MM.1S (cell line): ENCODE data around the gene CCDC93.

ENCODE experiments used
- DNase-seq: peaks from one replicate; pipeline ENCODE4 v3.0.0-alpha.2; 2015
- H2AFZ ChIP-seq: fragments of 300-600 bp; sonication (generic); 2 replicates; pipeline ENCODE4 v1.6.0; 2016; ENCODE audit warnings: antibody characterized with exemption, low read length
- H3F3A ChIP-seq: fragments of 300-600 bp; sonication (generic); 2 replicates; pipeline ENCODE4 v1.6.1; 2016; ENCODE audit warnings: mild to moderate bottlenecking, antibody characterized with exemption, low read length, moderate library complexity, mixed read lengths; ENCODE audit not compliant: insufficient read depth
- H3K27ac ChIP-seq: fragments of 300-600 bp; sonication (generic); 2 replicates; pipeline ENCODE4 v1.5.1; 2016; ENCODE audit warnings: mild to moderate bottlenecking, low read length
- H3K27me3 ChIP-seq: fragments of 300-600 bp; sonication (generic); replicated peaks from 2 replicates; pipeline ENCODE4 v1.6.0; 2016; ENCODE audit warnings: low read length; ENCODE audit not compliant: insufficient read depth
- H3K36me3 ChIP-seq: fragments of 300-600 bp; sonication (generic); replicated peaks from 2 replicates; pipeline ENCODE4 v1.6.1; 2016; ENCODE audit warnings: mild to moderate bottlenecking, low read length, mixed read lengths; ENCODE audit not compliant: insufficient read depth
- H3K4me1 ChIP-seq: fragments of 300-600 bp; sonication (generic); 2 replicates; pipeline ENCODE4 v1.6.1; 2016; ENCODE audit warnings: low read length, mixed read lengths
- H3K4me2 ChIP-seq: fragments of 300-600 bp; sonication (generic); 2 replicates; pipeline ENCODE4 v1.6.0; 2016; ENCODE audit warnings: low read depth, low read length
- H3K4me3 ChIP-seq: fragments of 300-600 bp; sonication (generic); 2 replicates; pipeline ENCODE4 v1.5.1; 2016; ENCODE audit warnings: low read length, mixed read lengths
- H3K79me2 ChIP-seq: fragments of 300-600 bp; sonication (generic); 2 replicates; pipeline ENCODE4 v1.6.1; 2016; ENCODE audit warnings: mixed run types, low read length, mixed read lengths
- H3K9ac ChIP-seq: fragments of 300-600 bp; sonication (generic); 2 replicates; pipeline ENCODE4 v1.6.1; 2016; ENCODE audit warnings: low read length, mixed read lengths
- H3K9me2 ChIP-seq: fragments of 300-600 bp; sonication (generic); replicated peaks from 2 replicates; pipeline ENCODE4 v1.6.1; 2016; ENCODE audit warnings: mild to moderate bottlenecking, low read length, mixed read lengths; ENCODE audit not compliant: insufficient read depth
- H3K9me3 ChIP-seq: fragments of 300-600 bp; sonication (generic); replicated peaks from 2 replicates; pipeline ENCODE4 v1.6.1; 2016; ENCODE audit warnings: mild to moderate bottlenecking, low read length, mixed read lengths; ENCODE audit not compliant: insufficient read depth
- H4K20me1 ChIP-seq: fragments of 300-600 bp; sonication (generic); 2 replicates; pipeline ENCODE4 v1.6.1; 2016; ENCODE audit warnings: mild to moderate bottlenecking, low read length, moderate library complexity, mixed read lengths; ENCODE audit not compliant: insufficient read depth
- CTCF ChIP-seq: fragments of 300-600 bp; sonication (generic); IDR thresholded peaks from 2 replicates; pipeline ENCODE4 v1.5.1; 2016; ENCODE audit warnings: antibody characterized with exemption, low read length, mixed read lengths
- EZH2 ChIP-seq: fragments of 300-600 bp; sonication (generic); optimal IDR thresholded peaks from 2 replicates; pipeline ENCODE3; 2017; ENCODE audit warnings: low read depth, mild to moderate bottlenecking, antibody characterized with exemption, low read length, mixed read lengths
- EZH2phosphoT487 ChIP-seq: fragments of 300-600 bp; sonication (generic); IDR thresholded peaks from 2 replicates; pipeline ENCODE4 v1.6.1; 2018; ENCODE audit warnings: antibody characterized with exemption, low read length

Gene CCDC93

DNA sequence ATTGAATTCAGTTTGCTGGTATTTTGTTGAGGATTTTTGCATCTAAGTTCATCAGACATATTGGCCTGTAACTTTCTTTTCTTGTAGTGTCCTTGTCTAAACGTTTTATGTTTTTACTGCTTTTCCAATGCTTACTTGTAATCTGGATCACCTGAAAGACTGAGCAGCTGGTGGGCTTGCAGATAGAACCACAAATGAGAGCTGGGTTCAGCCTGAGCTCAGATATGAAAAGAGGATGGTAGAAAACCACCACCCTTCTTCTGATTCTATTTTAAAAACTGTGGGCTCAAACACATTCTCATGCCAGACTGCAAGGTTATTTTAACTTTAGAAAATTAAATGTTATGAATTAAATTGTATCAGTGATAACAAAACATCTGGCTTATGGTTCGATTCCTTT is 128.6 kb downstream of the CCDC93 start:
- Histone ChIP-seq H3K9me2 (no peaks in the 10 kb centered on the region), H3K36me3 (no peaks in the 10 kb centered on the region), H3K4me3 (no peak overlapping the region), H3K4me2 (peak overlapping the region; percentile 6; the same call in 1 of the 2 replicates), H3K79me2 (no peaks in the 10 kb centered on the region), H2AFZ (no peak overlapping the region), H3F3A (peaks cover 9% of the 10 kb centered on the region; the same call in 1 of the 2 replicates), H4K20me1 (no peaks in the 10 kb centered on the region), H3K27me3 (no peaks in the 10 kb centered on the region), H3K9me3 (no peaks in the 10 kb centered on the region), H3K4me1 (peaks cover 32% of the 10 kb centered on the region), H3K27ac (no peak overlapping the region), H3K9ac (no peak overlapping the region)
- TF ChIP-seq CTCF = no peak
- no peak for TF ChIP-seq EZH2phosphoT487
- TF ChIP-seq EZH2 = no peak
- DNase-seq = no peak

DNA sequence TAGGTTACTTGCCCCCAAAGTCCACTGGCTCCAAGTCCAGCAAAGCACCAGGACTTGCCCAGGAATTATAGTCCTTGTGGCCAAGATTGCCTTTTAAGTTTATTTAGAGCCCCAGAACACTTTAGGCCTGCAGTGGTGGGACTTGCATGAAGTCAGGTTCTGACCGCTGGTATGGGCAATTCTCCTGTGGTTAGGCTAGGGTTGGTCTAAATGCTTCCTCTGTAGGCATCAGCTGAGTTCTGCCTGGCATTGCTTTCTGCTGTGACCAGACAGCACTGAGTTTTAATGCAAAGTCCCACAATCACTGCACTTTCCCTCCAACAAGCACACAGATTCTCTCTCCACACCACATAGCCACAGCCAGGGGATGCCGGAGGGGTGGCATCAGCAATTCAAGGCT is 134.9 kb downstream of the CCDC93 start:
- H3K27me3 ChIP-seq = no peaks in the 10 kb centered on the region
- H3K4me1 ChIP-seq = no peaks in the 10 kb centered on the region
- DNase-seq = no peak
- H3K36me3 ChIP-seq = no peaks in the 10 kb centered on the region
- no peaks in the 10 kb centered on the region for H3F3A ChIP-seq
- H3K4me3 ChIP-seq = no peak overlapping the region
- TF ChIP-seq EZH2phosphoT487 (no peak), EZH2 (no peak), CTCF (no peak)
- no peaks in the 10 kb centered on the region for H4K20me1 ChIP-seq
- H3K79me2 ChIP-seq = no peaks in the 10 kb centered on the region
- no peaks in the 10 kb centered on the region for H3K9me3 ChIP-seq
- H3K9me2 ChIP-seq = no peaks in the 10 kb centered on the region
- H3K27ac ChIP-seq = no peak overlapping the region
- H3K9ac ChIP-seq = no peak overlapping the region
- no peak overlapping the region for H2AFZ ChIP-seq
- H3K4me2 ChIP-seq = no peak overlapping the region

DNA sequence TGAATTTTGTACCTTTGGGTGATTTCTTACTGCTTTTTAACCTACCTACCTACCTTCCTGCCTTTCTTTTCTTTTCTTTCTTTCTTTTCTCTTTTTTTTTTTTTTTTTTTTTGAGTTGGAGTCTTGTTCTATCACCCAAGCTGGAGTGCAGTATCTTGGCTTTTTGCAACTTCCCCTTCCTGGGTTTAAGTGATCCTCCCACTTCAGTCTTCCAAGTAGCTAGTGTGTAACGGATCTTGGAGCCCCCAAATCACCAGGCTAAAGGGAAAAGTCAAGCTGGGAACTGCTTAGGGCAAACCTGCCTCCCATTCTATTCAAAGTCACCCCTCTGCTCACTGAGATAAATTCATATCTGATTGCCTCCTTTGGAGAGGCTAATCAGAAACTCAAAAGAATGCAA is 138.1 kb downstream of the CCDC93 start:
- no peak overlapping the region for H3K4me2 ChIP-seq
- H3K9me3 ChIP-seq = no peaks in the 10 kb centered on the region
- TF ChIP-seq EZH2 = no peak
- TF ChIP-seq CTCF = no peak
- no peak for TF ChIP-seq EZH2phosphoT487
- H3K4me1 ChIP-seq = no peaks in the 10 kb centered on the region
- no peaks in the 10 kb centered on the region for H3F3A ChIP-seq
- no peaks in the 10 kb centered on the region for H3K79me2 ChIP-seq
- H3K36me3 ChIP-seq = no peaks in the 10 kb centered on the region
- no peak overlapping the region for H3K9ac ChIP-seq
- H3K27ac ChIP-seq = no peak overlapping the region
- H3K9me2 ChIP-seq = no peaks in the 10 kb centered on the region
- no peak for DNase-seq
- no peak overlapping the region for H3K4me3 ChIP-seq
- no peak overlapping the region for H2AFZ ChIP-seq
- H4K20me1 ChIP-seq = no peaks in the 10 kb centered on the region
- H3K27me3 ChIP-seq = no peaks in the 10 kb centered on the region
